Keratinocyte (primary cell): Measurements from ENCODE around the gene WWC2.

ENCODE experiments used
- EZH2 ChIP-seq: IDR thresholded peaks from one replicate; pipeline ENCODE4 v1.6.1; 2012; ENCODE audit warnings: inconsistent platforms, mild to moderate bottlenecking, low read length, moderate library complexity
- TF ChIP-seq, protein P1 (sequence below), 3 experiments: IDR thresholded peaks in 1 of 3; conservative IDR thresholded peaks in 1 of 3; optimal IDR thresholded peaks in 1 of 3; 2 replicates in 2 of 3; 3 replicates in 1 of 3; pipeline versions ENCODE3 to v1.5.1; 2011; ENCODE audit warnings: low read length in 3 of 3, mild to moderate bottlenecking in 3 of 3, moderate library complexity in 2 of 3, control low read depth in 1 of 3, inconsistent platforms in 1 of 3; ENCODE audit not compliant: insufficient read depth in 2 of 3; ENCODE audit errors: extremely low read depth in 1 of 3

DNA sequence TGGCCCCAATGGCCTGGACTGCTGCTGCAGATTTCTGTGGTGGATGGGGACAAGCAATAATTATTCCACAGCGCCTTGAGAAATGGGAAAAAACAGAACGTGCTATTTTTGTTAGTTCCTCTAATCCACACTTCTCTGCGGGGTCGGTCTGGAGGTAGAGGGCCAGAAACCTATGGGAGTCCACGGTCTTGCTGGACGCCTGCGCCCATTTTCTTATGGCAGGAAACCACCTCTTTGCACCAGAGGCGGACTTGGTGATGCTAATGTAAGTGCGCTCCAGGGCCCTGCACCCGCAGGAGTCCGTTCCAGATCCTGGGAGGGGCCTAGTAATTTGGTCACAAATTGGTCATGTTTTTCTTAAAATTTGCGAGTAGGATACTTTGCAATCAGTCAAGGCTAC is 249.1 kb downstream of the WWC2 start:
- TF ChIP-seq EZH2, result no peak
- TF ChIP-seq, protein P1, sequence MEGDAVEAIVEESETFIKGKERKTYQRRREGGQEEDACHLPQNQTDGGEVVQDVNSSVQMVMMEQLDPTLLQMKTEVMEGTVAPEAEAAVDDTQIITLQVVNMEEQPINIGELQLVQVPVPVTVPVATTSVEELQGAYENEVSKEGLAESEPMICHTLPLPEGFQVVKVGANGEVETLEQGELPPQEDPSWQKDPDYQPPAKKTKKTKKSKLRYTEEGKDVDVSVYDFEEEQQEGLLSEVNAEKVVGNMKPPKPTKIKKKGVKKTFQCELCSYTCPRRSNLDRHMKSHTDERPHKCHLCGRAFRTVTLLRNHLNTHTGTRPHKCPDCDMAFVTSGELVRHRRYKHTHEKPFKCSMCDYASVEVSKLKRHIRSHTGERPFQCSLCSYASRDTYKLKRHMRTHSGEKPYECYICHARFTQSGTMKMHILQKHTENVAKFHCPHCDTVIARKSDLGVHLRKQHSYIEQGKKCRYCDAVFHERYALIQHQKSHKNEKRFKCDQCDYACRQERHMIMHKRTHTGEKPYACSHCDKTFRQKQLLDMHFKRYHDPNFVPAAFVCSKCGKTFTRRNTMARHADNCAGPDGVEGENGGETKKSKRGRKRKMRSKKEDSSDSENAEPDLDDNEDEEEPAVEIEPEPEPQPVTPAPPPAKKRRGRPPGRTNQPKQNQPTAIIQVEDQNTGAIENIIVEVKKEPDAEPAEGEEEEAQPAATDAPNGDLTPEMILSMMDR (optimal IDR thresholded peaks at IDR 0.05 in 1 of 3, IDR thresholded peaks at IDR 0.05 in 1 of 3, conservative IDR thresholded peaks at IDR 0.05 in 1 of 3; ENCODE audit: extremely low read depth in 1 of 3, insufficient read depth in 2 of 3, low read length in 3 of 3), result no peak
